HG03460 (cell line): ENCODE data around the gene TBC1D21.

Experiments used
- ATAC-seq: cut with Tn5 transposase; IDR thresholded peaks from one replicate; pipeline ENCODE4 v1.9.1; 2021; ENCODE audit not compliant: unreplicated experiment

TBC1D21 gene

DNA sequence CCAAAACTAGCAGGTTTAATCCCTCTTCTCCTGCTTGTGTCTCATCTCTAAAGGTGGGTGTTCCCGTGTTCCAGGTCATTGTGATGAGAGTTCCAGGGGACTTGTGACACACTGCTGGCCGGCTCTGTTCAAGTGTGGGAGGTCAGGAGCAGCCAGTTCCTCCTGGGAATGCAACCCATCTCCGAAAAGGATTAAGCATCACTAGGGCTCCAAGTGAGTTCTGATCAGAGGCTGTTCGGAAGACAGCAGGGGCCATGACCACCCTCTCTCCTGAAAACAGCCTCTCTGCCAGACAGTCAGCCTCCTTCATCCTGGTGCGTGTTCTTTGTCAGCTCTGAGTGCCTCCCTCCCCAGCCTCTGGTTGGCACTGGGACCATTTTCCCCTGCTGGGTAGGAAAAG lies at the start of gene TBC1D21:
Gene TBC1D21, plus strand, starts transcription at position 109 of the 400 bp plus-strand sequence. Its CDS starts 146 bp downstream, at position 255.
- ATAC-seq = no peak

DNA sequence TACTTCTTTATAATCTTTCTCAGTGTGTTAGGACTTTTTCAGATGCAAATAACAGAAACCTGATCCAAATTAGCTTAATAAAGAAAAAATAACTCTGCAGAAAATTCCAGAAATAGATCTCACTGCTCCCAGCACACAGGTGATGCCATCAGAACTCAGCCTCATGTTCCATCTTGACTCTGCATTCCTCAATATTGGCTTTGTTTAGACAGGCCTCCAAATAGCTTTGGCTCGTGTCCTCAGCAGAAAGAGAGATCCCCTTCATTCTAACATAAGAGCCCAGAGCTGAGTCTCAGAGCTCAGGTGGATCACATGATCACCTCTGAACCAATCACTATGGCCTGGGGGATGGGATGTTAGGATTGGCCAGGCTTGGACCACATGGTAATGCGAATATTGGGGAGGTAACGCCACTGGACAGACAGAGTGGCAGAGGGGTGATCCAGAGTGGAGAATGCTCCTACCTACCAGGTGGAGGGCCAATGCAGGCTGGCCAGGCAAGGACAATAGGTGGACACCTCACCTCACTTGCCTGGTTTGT lies 46.6 kb upstream of the TBC1D21 start:
- ATAC-seq = no peak

GRCh38 chr15:73829523-73829922 lies 43.8 kb upstream of the TBC1D21 start:
- no peak for ATAC-seq

- ATAC-seq = no peak
These were observed 40.7 kb upstream of the TBC1D21 start for GRCh38 chr15:73832657-73833056.

DNA sequence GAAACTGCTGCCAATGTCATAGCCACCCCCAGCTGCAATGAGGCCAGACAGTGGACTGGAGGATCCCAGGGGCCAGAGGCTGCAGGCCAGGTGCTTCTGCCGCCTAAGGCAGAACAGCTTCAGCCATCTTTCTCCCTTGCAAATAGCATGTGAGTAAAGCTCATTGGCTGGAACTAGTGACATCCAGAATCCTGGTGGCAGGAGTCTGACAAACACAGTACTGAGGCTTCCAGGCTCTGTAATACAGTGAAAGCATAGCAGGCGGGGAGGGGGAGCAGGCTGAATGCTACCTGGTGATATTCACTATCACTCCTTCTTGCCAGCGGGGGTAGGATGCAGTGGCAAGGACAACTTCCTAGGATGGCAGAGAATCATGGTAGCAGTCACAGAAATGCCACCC lies 36.5 kb upstream of the TBC1D21 start:
- ATAC-seq = no peak

- ATAC-seq = no peak
These were observed 34.4 kb upstream of the TBC1D21 start for GRCh38 chr15:73838831-73839426.

DNA sequence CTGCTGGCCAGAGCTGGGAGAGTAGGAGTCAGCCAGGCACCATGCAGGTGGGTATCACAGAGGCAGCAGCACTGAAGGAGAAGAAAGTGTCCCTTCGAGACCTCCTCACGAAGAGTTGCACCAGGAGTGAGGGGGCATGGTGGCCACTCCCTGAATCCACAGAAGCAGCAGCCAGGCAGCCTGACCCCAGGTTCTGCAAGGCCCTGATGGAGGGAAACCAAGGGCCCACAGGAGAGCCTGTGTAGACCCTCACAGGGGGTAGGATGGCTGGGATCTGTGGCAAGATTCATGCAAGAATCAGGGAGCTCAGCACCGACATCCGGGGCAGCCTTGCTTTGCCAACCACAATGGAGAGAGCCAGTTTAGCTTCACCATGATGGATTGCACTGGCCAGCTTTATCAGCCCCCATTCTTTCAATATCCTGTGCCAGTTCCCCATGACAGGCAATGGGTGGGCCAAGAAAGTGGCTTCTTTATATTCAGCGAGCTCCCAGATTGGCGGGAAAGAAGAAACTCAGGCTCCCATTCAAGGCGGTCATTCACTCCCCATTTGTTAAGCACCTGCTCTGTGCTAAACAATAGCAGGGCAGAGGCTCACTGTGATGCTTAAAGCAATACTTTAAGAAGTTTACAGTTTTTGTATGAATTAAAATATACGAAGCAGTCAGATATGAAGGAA lies 33.5 kb upstream of the TBC1D21 start:
- no peak for ATAC-seq

DNA sequence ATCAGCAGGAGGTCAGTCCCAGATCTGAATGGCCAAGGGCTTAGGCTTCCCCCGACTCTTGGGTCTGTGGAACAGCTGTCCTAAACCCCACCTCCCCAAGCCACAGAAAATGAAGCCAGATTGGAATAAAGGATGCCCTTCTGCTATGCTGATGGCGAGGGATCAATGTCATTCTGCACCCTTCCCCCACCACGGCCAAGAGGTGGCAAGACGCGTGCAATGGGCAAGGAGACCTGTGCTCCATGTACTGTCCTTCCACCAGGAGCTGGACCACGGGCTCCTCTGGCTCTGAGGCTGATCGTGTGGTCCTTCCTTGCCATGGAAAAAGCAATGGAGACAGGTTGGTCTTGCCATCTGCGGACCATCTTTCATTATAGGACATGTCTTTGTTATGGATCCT lies 32.6 kb upstream of the TBC1D21 start:
- no peak for ATAC-seq

DNA sequence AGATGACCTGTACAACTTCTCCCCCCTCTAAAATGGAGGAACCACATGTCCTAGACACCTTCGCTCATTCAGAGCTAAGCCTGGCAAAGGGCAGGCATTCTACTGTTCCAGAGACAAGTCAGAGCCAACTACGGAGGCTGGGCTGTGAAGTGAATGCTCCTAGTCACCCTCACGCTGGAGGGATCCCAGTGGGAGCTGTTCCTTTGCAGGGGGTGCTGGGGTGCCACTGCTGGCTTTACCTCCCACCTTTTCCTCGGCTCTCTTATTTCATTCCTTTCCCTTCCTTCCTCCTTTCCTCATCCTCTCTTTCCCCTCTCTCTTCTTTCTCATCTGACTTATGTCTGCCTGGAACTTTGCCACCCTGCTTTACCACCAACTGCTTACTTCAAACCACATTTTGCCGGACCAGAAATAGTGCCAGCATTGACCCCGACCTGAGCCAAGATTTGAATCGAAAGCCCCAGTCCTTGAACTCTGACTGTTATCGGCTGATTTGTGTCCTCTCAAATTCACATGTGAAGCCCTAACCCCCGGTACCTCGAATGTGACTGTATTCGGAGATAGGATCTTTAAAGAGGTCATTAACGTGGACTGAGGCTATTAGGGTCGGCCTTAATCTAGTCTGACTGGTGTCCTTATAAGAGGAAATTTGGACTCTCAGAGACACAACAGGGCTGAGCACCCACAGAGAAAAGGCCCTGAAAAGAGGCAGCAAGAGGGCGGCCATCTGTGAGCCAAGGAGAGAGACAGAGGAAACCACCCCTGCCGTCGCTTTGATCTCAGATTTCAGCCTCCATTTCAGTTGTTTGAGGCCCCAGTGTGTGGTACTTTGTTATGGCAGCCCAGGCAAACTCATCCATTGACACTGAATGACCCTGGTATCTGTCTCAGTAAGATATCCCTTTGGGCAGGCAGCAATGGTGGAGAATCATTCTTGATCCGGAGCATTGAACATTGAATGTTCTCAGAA lies 31.3 kb upstream of the TBC1D21 start:
- ATAC-seq = no peak

DNA sequence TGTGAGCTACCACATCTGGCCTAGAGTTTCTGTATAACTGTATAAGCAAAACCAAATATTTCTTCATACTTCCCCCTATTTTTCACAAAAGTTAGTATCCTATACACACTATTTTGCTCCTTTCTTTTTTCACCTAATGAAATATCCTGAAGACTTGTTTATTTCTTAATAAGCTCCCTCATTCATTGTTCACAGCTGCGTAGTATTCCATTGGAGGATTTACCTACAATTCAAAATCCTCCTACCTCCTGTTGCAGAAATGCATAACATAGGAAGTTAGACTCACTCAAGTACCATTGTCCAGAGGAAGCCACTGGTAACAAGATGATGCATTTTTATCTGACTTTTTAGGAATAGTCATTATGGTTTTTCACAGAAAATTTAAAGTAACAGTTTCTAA lies 29.6 kb upstream of the TBC1D21 start:
- no peak for ATAC-seq

DNA sequence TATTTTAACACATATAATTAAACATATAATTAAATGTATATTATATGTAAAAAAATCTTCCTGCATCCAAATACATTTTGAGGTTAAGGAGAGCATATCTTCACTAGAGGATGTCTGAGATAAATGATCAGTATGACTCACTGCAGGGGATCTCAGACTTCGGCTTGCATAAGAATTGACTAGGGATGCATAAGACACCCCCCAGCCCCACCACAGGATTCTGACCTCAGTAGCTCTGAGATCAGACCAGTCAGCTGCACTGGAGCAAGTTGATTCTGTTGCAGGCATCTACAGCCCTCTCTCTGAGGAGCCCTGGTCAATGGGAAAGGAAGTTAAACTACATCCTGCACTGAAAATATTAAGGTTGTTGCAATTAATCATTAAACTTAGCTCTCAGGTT lies 29.0 kb upstream of the TBC1D21 start:
- no peak for ATAC-seq

DNA sequence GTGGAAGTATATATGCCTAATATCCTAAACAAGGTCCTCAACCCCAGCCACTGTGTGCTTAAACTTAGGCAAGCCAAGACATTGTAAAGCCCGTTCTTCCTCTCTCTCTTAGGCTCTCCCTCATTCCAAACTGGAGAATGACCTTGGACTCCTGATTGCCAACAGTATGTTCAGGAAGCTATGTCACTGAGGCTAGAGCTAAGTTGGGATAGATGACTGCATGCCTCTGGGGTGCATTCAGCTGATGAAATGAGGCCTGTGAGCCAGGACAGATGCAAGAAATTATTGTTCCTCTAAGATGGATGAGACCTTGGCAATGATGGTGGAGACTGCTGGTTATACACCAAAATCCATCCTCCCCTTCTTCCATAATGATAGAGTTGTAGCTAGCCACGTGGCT lies 27.9 kb upstream of the TBC1D21 start:
- no peak for ATAC-seq

DNA sequence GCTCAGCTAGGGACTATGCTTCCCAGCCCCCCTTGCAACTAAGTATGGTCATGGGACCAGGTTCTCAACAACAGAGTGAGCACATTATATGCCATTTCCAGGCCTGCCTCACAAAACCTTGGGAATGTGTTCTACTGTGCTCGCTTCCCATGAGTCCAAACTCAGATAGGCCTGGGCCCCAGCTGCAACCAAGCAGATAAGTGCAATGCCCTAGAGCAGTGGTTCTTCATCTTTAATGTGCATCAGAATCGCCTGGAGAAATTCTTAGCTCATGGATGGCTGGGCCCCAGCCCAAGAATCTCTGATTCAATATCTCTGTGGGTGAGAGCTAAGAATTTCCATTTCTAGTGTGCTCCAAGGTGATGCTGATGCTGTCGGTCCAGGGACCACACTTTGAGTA lies 27.5 kb upstream of the TBC1D21 start:
- no peak for ATAC-seq

- no peak for ATAC-seq
These were observed 23.7 kb upstream of the TBC1D21 start for GRCh38 chr15:73849641-73850040.

- ATAC-seq = no peak
These were observed 23.1 kb upstream of the TBC1D21 start for GRCh38 chr15:73850228-73850627.

DNA sequence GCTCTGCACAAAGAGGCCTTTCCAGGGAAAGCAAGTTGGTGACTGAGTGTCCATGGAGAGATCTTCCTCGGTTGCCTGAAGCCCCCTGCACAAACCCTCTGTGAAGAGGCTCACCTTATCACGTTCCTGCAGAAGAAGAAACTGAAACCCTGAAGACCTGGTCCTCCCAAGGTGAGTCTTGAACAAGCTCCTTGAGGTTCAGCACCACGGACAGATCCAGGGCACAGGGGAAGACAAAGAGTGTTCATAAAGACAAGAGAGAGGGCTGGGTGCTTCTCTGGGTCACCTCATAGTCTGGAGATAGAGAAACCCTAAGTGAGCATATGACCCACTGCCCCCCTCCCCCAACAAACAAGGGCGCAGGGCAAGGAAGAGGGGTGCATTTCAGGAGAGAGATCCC lies 21.7 kb upstream of the TBC1D21 start:
- no peak for ATAC-seq

DNA sequence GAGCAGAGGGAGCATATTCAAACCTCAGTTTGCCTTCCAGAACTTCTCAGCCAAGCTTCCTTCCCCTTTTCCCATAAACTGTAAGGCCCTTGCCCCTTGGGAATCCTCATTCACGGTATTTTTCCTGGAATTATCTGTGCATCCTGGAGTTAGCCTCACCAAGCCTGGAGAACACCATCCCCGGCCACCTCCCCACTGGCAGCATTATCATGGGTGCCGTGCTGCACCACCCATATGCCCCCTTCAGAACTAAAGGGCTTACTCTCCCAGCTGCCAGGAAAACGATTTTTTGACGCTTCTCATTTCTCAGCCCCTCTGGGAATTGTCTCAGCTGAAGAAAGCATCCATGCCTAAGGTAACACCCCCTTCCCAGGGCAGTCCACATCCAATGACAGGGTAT lies 20.9 kb upstream of the TBC1D21 start:
- ATAC-seq = no peak

GRCh38 chr15:73854265-73854664 lies 19.1 kb upstream of the TBC1D21 start:
- ATAC-seq = no peak

- no peak for ATAC-seq
These were observed 16.7 kb upstream of the TBC1D21 start for GRCh38 chr15:73856458-73857192.

GRCh38 chr15:73857193-73857920 lies 16.0 kb upstream of the TBC1D21 start:
- ATAC-seq = no peak
